ENCODE results near the gene PPP1R1B. TPM values are rescaled to one million over a fixed set of nuclear protein-coding genes. Genes with fewer than 3 reads are reported as not detected.

Gene PPP1R1B
- total RNA-seq, 1 experiment from 2014 or later, result 8.2 TPM

DNA sequence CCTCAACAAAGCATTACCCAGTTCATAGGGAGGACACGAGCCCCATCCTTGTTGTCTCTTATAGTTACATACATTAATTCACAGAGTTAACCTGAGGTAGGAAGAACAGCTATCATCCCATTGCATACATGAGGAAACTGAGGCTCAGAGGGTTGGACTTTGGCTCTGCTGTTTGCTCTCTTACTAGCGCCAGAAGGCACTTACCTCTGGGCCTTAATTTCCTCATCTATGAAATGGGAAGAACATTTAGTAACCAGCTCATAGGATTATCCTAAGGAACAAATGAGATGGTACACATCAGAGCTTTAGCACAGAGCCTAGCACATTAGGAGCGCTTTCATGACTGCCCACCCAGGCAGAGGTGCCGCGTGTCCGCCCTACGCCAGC lies 46.7 kb upstream of the PPP1R1B start:
- Histone ChIP-seq H3K27ac (ENCODE audit: low read depth, low read length, poor library complexity, severe bottlenecking) (no peak overlapping the region), H3K9me3 (ENCODE audit: low read depth, low read length, poor library complexity, severe bottlenecking) (no peaks in the 10 kb centered on the region), H3K36me3 (ENCODE audit: insufficient read depth, low read length, poor library complexity, severe bottlenecking) (no peaks in the 10 kb centered on the region), H3K4me1 (ENCODE audit: insufficient read depth, low read length, poor library complexity, severe bottlenecking) (no peaks in the 10 kb centered on the region), H3K4me3 (ENCODE audit: low read depth, low read length, poor library complexity, severe bottlenecking) (no peak overlapping the region), H3K27me3 (replicated peaks; ENCODE audit: insufficient read depth, low read depth, low read length, poor library complexity) (no peaks in the 10 kb centered on the region)
- POLR2A ChIA-PET (ENCODE audit: low non-redundant PET), result no interaction called here
- BruUV-seq (replicated peaks), result no TSS peak
- intact Hi-C loops (cut with micrococcal nuclease; ENCODE audit: unreplicated experiment), result no loop called here
- no peak for DNase-seq (ENCODE audit: low spot score)
- TF ChIP-seq, protein P1, sequence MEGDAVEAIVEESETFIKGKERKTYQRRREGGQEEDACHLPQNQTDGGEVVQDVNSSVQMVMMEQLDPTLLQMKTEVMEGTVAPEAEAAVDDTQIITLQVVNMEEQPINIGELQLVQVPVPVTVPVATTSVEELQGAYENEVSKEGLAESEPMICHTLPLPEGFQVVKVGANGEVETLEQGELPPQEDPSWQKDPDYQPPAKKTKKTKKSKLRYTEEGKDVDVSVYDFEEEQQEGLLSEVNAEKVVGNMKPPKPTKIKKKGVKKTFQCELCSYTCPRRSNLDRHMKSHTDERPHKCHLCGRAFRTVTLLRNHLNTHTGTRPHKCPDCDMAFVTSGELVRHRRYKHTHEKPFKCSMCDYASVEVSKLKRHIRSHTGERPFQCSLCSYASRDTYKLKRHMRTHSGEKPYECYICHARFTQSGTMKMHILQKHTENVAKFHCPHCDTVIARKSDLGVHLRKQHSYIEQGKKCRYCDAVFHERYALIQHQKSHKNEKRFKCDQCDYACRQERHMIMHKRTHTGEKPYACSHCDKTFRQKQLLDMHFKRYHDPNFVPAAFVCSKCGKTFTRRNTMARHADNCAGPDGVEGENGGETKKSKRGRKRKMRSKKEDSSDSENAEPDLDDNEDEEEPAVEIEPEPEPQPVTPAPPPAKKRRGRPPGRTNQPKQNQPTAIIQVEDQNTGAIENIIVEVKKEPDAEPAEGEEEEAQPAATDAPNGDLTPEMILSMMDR (conservative IDR thresholded peaks at IDR 0.05; ENCODE audit: low read depth, low read length), result no peak
- no peak for TF ChIP-seq EZH2 (IDR thresholded peaks at IDR 0.05; ENCODE audit: borderline replicate concordance, low read depth, low read length, poor library complexity, severe bottlenecking)
- CTCF ChIA-PET, result no interaction called here

DNA sequence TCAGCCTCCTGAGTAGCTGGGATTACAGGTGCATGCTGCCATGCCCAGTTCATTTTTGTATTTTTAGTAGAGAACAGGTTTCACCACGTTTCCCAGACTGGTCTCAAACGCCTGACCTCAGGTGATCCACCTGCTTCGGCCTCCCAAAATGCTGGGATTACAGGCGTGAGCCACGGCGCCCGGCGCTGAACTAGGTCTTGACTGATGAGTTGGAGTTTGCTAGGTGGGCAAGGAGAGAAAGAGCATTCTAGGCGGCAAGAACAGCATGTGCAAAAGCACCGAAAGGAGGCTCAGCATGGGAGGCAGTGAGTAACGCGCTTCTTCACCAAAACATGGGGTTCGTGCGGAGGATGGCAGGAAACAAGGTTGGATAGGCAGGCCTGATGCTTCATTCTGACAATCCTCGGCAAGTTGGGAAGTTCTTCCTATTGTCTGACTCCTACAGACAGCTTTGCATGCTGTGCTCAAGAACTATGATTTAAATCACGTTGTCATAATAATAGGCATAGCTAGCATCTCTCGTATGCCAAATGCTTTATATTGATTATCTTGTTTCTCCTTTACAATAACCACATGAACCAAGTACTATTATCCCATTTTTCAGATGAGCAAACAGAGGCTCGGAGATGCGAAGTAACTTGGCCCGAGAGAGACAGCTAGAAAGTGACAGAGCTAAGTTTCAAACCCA lies 45.5 kb upstream of the PPP1R1B start:
- Histone ChIP-seq H3K27me3 (replicated peaks; ENCODE audit: insufficient read depth, low read depth, low read length, poor library complexity) (no peaks in the 10 kb centered on the region), H3K4me3 (ENCODE audit: low read depth, low read length, poor library complexity, severe bottlenecking) (no peak overlapping the region), H3K27ac (ENCODE audit: low read depth, low read length, poor library complexity, severe bottlenecking) (no peak overlapping the region), H3K36me3 (ENCODE audit: insufficient read depth, low read length, poor library complexity, severe bottlenecking) (no peaks in the 10 kb centered on the region), H3K4me1 (ENCODE audit: insufficient read depth, low read length, poor library complexity, severe bottlenecking) (no peaks in the 10 kb centered on the region), H3K9me3 (ENCODE audit: low read depth, low read length, poor library complexity, severe bottlenecking) (no peaks in the 10 kb centered on the region)
- no peak for DNase-seq (ENCODE audit: low spot score)
- no TSS peak for BruUV-seq (replicated peaks)
- intact Hi-C loops (cut with micrococcal nuclease; ENCODE audit: unreplicated experiment), result no loop called here
- TF ChIP-seq, protein P1 (conservative IDR thresholded peaks at IDR 0.05; ENCODE audit: low read depth, low read length), result no peak
- TF ChIP-seq EZH2 (IDR thresholded peaks at IDR 0.05; ENCODE audit: borderline replicate concordance, low read depth, low read length, poor library complexity, severe bottlenecking), result no peak
- CTCF ChIA-PET, result no interaction called here
- POLR2A ChIA-PET (ENCODE audit: low non-redundant PET), result no interaction called here

DNA sequence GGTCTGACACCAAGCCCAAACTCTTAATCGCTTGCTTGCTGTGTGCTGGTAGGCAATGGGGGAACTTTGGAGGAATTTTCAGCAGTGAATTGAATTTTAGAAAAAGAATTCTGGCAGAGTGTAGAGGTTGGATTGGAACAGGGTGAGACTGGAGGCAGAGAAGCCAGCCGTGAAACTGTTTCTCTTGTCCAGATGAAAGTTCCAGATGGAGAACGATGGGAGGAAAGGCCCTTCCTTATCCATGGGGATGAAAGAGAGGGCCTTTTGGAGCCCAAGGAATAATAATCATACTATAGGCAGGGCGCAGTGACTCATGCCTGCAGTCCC lies 45.0 kb upstream of the PPP1R1B start:
- no TSS peak for BruUV-seq (replicated peaks)
- Histone ChIP-seq H3K36me3 (ENCODE audit: insufficient read depth, low read length, poor library complexity, severe bottlenecking) (no peaks in the 10 kb centered on the region), H3K9me3 (ENCODE audit: low read depth, low read length, poor library complexity, severe bottlenecking) (no peaks in the 10 kb centered on the region), H3K4me1 (ENCODE audit: insufficient read depth, low read length, poor library complexity, severe bottlenecking) (no peaks in the 10 kb centered on the region), H3K27ac (ENCODE audit: low read depth, low read length, poor library complexity, severe bottlenecking) (no peak overlapping the region), H3K27me3 (replicated peaks; ENCODE audit: insufficient read depth, low read depth, low read length, poor library complexity) (no peaks in the 10 kb centered on the region), H3K4me3 (ENCODE audit: low read depth, low read length, poor library complexity, severe bottlenecking) (no peak overlapping the region)
- DNase-seq (ENCODE audit: low spot score), result no peak
- CTCF ChIA-PET, result no interaction called here
- POLR2A ChIA-PET (ENCODE audit: low non-redundant PET), result no interaction called here
- intact Hi-C loops (cut with micrococcal nuclease; ENCODE audit: unreplicated experiment), result no loop called here
- TF ChIP-seq, protein P1 (conservative IDR thresholded peaks at IDR 0.05; ENCODE audit: low read depth, low read length), result no peak
- TF ChIP-seq EZH2 (IDR thresholded peaks at IDR 0.05; ENCODE audit: borderline replicate concordance, low read depth, low read length, poor library complexity, severe bottlenecking), result no peak
